Measurements from ENCODE around the gene ALG14. TPM values are rescaled to one million over a fixed set of nuclear protein-coding genes. Genes with fewer than 3 reads are reported as not detected.

ALG14 gene
- total and polyA plus RNA-seq, 4 donors = 1.0 to 16.6 (median 1.9) TPM

DNA sequence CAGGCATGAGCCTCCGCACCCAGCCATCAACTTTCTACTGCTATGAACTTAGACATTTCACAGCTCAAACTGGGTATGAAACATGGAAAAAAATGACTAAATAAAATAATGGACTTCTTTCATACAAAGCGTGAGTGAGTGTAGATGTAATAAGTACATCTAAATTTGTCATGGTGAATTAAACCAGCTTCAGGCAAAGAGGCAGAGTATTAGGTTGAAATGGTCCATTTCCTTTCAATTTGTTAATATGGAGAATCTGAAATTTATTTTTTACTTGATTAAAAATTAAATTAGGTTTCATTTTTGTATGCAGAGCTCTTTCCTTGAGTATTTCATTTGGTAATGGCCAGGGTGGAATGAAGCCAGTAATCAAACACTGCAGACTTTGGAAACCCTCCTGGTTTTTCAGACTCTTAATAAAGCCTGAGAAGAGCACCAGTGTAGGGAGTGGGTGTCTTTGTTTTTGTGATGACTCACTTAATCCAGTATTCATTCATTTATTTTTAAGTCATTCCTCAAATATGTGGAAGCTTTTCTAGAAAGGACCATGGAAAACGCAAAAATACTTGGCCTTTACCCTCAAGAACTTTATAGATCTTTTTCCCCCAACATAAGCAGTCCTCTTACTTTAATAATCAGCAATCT lies 49.2 kb downstream of the ALG14 start:
- WGBS = 94% methylated on average over 3 of the region's 3 CpGs
- no peak for TF ChIP-seq GABPA (IDR thresholded peaks at IDR 0.05 in 1 of 2, conservative IDR thresholded peaks at IDR 0.05 in 1 of 2)
- no peak for TF ChIP-seq FOXA2 (IDR thresholded peaks at IDR 0.05)
- TF ChIP-seq, protein P1, sequence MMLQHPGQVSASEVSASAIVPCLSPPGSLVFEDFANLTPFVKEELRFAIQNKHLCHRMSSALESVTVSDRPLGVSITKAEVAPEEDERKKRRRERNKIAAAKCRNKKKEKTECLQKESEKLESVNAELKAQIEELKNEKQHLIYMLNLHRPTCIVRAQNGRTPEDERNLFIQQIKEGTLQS (IDR thresholded peaks at IDR 0.05) = no peak
- no peak for TF ChIP-seq SP1 (IDR thresholded peaks at IDR 0.05)
- TF ChIP-seq, protein P2, sequence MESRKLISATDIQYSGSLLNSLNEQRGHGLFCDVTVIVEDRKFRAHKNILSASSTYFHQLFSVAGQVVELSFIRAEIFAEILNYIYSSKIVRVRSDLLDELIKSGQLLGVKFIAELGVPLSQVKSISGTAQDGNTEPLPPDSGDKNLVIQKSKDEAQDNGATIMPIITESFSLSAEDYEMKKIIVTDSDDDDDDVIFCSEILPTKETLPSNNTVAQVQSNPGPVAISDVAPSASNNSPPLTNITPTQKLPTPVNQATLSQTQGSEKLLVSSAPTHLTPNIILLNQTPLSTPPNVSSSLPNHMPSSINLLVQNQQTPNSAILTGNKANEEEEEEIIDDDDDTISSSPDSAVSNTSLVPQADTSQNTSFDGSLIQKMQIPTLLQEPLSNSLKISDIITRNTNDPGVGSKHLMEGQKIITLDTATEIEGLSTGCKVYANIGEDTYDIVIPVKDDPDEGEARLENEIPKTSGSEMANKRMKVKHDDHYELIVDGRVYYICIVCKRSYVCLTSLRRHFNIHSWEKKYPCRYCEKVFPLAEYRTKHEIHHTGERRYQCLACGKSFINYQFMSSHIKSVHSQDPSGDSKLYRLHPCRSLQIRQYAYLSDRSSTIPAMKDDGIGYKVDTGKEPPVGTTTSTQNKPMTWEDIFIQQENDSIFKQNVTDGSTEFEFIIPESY (IDR thresholded peaks at IDR 0.05) = no peak
- TF ChIP-seq NR2F2 (IDR thresholded peaks at IDR 0.05) = no peak
- peak in 1 of 2 donors; percentile 32 for TF ChIP-seq JUND (IDR thresholded peaks at IDR 0.05)
- H3K27me3 ChIP-seq (ENCODE audit: control insufficient read depth in 4 of 4, insufficient read depth in 4 of 4, low read length in 3 of 4) = no peaks in the 10 kb centered on the region
- H3K9ac ChIP-seq (ENCODE audit: low read depth in 1 of 2, low read length in 2 of 2) = no peak overlapping the region
- DNase-seq (ENCODE audit: low spot score) = no peak
- H3K27ac ChIP-seq (ENCODE audit: low read depth in 1 of 2, low read length in 2 of 2) = no peak overlapping the region
- H3K36me3 ChIP-seq (ENCODE audit: control insufficient read depth in 4 of 4, insufficient read depth in 3 of 4, low read depth in 1 of 4, low read length in 3 of 4) = peaks cover 0 to 6% (median 3%) of the 10 kb centered on the region in 4 donors
- no peaks in the 10 kb centered on the region for H3K9me3 ChIP-seq (ENCODE audit: control insufficient read depth in 4 of 4, low read length in 3 of 4)
- H3K4me1 ChIP-seq (ENCODE audit: control insufficient read depth in 4 of 4, insufficient read depth in 4 of 4, low read length in 3 of 4) = no peaks in the 10 kb centered on the region
- no peak overlapping the region for H3K4me3 ChIP-seq (ENCODE audit: low read depth in 1 of 3, low read length in 3 of 3)

DNA sequence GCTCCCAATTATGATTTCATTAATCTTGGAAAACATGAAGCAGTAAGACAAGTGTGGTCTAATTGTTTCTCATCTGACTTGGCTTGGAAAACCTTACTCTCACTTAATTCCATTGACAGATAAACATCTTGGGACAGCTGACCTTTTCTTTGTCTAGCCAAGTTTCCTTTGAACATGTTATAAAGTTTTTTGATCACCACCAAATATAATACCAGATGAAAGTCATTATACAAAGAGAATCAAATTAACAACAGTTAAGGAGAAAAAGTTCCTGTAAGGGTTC lies 50.2 kb downstream of the ALG14 start:
- Histone ChIP-seq H3K36me3 (ENCODE audit: control insufficient read depth in 4 of 4, insufficient read depth in 3 of 4, low read depth in 1 of 4, low read length in 3 of 4) (peaks cover 0 to 6% (median 3%) of the 10 kb centered on the region in 4 donors), H3K4me1 (ENCODE audit: control insufficient read depth in 4 of 4, insufficient read depth in 4 of 4, low read length in 3 of 4) (no peaks in the 10 kb centered on the region), H3K27ac (ENCODE audit: low read depth in 1 of 2, low read length in 2 of 2) (no peak overlapping the region), H3K9ac (ENCODE audit: low read depth in 1 of 2, low read length in 2 of 2) (no peak overlapping the region), H3K9me3 (ENCODE audit: control insufficient read depth in 4 of 4, low read length in 3 of 4) (no peaks in the 10 kb centered on the region), H3K4me3 (ENCODE audit: low read depth in 1 of 3, low read length in 3 of 3) (no peak overlapping the region), H3K27me3 (ENCODE audit: control insufficient read depth in 4 of 4, insufficient read depth in 4 of 4, low read length in 3 of 4) (no peaks in the 10 kb centered on the region)
- DNase-seq (ENCODE audit: low spot score) = no peak
- TF ChIP-seq RXRA (IDR thresholded peaks at IDR 0.05) (no peak), TAF1 (conservative IDR thresholded peaks at IDR 0.05) (no peak), FOXA2 (IDR thresholded peaks at IDR 0.05) (no peak), YY1 (IDR thresholded peaks at IDR 0.05) (no peak), MAX (IDR thresholded peaks at IDR 0.05) (no peak), EGR1 (IDR thresholded peaks at IDR 0.05; ENCODE audit: low read depth in 2 of 2) (no peak), HNF4A (conservative IDR thresholded peaks at IDR 0.05) (no peak), GABPA (IDR thresholded peaks at IDR 0.05 in 1 of 2, conservative IDR thresholded peaks at IDR 0.05 in 1 of 2) (no peak), NR2F2 (IDR thresholded peaks at IDR 0.05) (no peak), FOXA1 (IDR thresholded peaks at IDR 0.05) (no peak), SP1 (IDR thresholded peaks at IDR 0.05) (no peak), RAD21 (IDR thresholded peaks at IDR 0.05) (no peak), CTCF (IDR thresholded peaks at IDR 0.05; ENCODE audit: low read depth, low read length, missing input control) (no peak), HNF4G (IDR thresholded peaks at IDR 0.05) (no peak)
- TF ChIP-seq, protein P1 (IDR thresholded peaks at IDR 0.05) = no peak
- TF ChIP-seq, protein P3, sequence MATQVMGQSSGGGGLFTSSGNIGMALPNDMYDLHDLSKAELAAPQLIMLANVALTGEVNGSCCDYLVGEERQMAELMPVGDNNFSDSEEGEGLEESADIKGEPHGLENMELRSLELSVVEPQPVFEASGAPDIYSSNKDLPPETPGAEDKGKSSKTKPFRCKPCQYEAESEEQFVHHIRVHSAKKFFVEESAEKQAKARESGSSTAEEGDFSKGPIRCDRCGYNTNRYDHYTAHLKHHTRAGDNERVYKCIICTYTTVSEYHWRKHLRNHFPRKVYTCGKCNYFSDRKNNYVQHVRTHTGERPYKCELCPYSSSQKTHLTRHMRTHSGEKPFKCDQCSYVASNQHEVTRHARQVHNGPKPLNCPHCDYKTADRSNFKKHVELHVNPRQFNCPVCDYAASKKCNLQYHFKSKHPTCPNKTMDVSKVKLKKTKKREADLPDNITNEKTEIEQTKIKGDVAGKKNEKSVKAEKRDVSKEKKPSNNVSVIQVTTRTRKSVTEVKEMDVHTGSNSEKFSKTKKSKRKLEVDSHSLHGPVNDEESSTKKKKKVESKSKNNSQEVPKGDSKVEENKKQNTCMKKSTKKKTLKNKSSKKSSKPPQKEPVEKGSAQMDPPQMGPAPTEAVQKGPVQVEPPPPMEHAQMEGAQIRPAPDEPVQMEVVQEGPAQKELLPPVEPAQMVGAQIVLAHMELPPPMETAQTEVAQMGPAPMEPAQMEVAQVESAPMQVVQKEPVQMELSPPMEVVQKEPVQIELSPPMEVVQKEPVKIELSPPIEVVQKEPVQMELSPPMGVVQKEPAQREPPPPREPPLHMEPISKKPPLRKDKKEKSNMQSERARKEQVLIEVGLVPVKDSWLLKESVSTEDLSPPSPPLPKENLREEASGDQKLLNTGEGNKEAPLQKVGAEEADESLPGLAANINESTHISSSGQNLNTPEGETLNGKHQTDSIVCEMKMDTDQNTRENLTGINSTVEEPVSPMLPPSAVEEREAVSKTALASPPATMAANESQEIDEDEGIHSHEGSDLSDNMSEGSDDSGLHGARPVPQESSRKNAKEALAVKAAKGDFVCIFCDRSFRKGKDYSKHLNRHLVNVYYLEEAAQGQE (IDR thresholded peaks at IDR 0.05) = no peak
- TF ChIP-seq, protein P2 (IDR thresholded peaks at IDR 0.05) = no peak
